Stimulated activated CD4-positive, alpha-beta T cell treated with anti-CD3 and anti-CD28 coated beads, Interleukin-1b, Interleukin-23, amount 100 ng/mL, for 4 hours (primary cell): ENCODE measurements around the gene NKAIN1.

Source experiments
- DNase-seq, 2 donors: peaks; one replicate each; pipeline ENCODE4 v3.0.0-alpha.2; 2020; ENCODE audit warnings: low read depth in 2 of 2

The NKAIN1 gene

GRCh38 chr1:31232689-31233088, 7.0 kb downstream of the NKAIN1 start:
- no peak for DNase-seq

- no peak for DNase-seq
These were observed 7.9 kb downstream of the NKAIN1 start for GRCh38 chr1:31231802-31232201.

- DNase-seq, result no peak
These were observed 9.3 kb downstream of the NKAIN1 start for GRCh38 chr1:31230378-31230777.

GRCh38 chr1:31228986-31229385, 10.7 kb downstream of the NKAIN1 start:
- DNase-seq, result no peak

- no peak for DNase-seq
These were observed 11.7 kb downstream of the NKAIN1 start for GRCh38 chr1:31227891-31228568.

- DNase-seq, result no peak
These were observed 15.6 kb downstream of the NKAIN1 start for GRCh38 chr1:31224068-31224467.

- no peak for DNase-seq
These were observed 17.5 kb downstream of the NKAIN1 start for GRCh38 chr1:31222176-31222575.

GRCh38 chr1:31221072-31221471, 18.6 kb downstream of the NKAIN1 start:
- DNase-seq, result no peak

- DNase-seq, result no peak
These were observed 20.2 kb downstream of the NKAIN1 start for GRCh38 chr1:31219489-31219888.

GRCh38 chr1:31218705-31219104, 21.0 kb downstream of the NKAIN1 start:
- no peak for DNase-seq

GRCh38 chr1:31216016-31216415, 23.7 kb downstream of the NKAIN1 start:
- DNase-seq, result no peak

- DNase-seq, result no peak
These were observed 24.6 kb downstream of the NKAIN1 start for GRCh38 chr1:31215065-31215570.

- no peak for DNase-seq
These were observed 25.2 kb downstream of the NKAIN1 start for GRCh38 chr1:31214316-31215064.

GRCh38 chr1:31208361-31208945, 31.2 kb downstream of the NKAIN1 start:
- DNase-seq, result no peak

- DNase-seq, result no peak
These were observed 32.1 kb downstream of the NKAIN1 start for GRCh38 chr1:31207569-31207968.

GRCh38 chr1:31207046-31207445, 32.6 kb downstream of the NKAIN1 start:
- no peak for DNase-seq

- DNase-seq, result no peak
These were observed 36.5 kb downstream of the NKAIN1 start for GRCh38 chr1:31203215-31203614.

- no peak for DNase-seq
These were observed 37.7 kb downstream of the NKAIN1 start for GRCh38 chr1:31201931-31202360.

- no peak for DNase-seq
These were observed 39.7 kb downstream of the NKAIN1 start for GRCh38 chr1:31199949-31200348.

GRCh38 chr1:31199236-31199790, 40.4 kb downstream of the NKAIN1 start:
- DNase-seq, result no peak

GRCh38 chr1:31198600-31198999, 41.1 kb downstream of the NKAIN1 start:
- DNase-seq, result no peak

GRCh38 chr1:31198150-31198549, 41.5 kb downstream of the NKAIN1 start:
- DNase-seq, result no peak
